Measurements from ENCODE around the gene ENTPD1. TPM values are rescaled to one million over a fixed set of nuclear protein-coding genes. Genes with fewer than 3 reads are reported as not detected.

ENTPD1 gene
- polyA plus RNA-seq, 1 donor from 2014 or later: 48.0 TPM

DNA sequence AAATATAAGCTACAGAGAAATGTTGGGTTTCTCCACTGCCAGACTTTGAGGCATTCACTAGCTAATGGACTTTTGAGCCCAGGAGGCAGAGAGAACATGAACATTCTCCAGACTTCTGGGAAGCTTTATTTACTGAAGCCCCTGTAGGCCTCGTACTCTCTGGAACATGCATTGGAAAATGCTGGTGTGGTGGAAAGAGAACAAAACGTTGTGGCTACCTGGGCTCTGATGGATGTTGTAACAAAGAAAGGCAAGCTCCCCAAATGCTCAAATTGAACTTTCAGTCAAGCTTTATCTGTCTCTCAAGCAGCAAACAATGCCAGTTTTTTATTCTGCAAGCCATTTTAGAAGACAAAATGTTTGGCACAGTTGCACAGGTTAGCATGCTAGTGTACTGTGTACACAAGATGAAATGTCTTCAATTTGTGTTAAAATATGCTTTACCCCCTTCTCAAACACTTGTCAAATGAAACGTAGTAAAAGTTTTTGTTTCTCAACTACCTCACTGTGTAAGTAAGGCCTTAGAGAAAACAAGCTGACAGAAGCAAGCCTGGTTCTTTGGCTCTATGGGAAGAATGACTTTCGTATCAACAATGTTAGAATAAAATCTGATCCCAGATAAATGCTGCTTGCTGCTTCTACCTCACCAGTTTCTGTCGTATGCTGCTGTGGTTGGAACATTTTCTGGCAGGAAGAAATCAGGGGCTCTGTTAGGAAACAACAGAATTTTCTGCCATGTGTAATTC lies 80.8 kb downstream of the ENTPD1 start:
- Mint-ChIP-seq H3K4me1 (peaks cover 57 to 81% (median 68%) of the 10 kb centered on the region in 3 donors), H3K4me3 (peak overlapping the region in 3 of 4 donors; percentile 30 to 54 (median 47)), H3K9me3 (no peaks in the 10 kb centered on the region)

GRCh38 chr10:95837356-95837776 lies 81.4 kb downstream of the ENTPD1 start:
- Mint-ChIP-seq H3K4me3 (peak overlapping the region; percentile 0 to 90 (median 68)), H3K36me3 (peaks cover 4% of the 10 kb centered on the region), H3K27ac (peak overlapping the region; percentile 84 to 100 (median 96)), H3K9me3 (no peaks in the 10 kb centered on the region), H3K27me3 (no peaks in the 10 kb centered on the region), H3K4me1 (peaks cover 55 to 79% (median 67%) of the 10 kb centered on the region in 3 donors)

More for the DNA sequence above, 80.8 kb downstream of the ENTPD1 start:
- Mint-ChIP-seq H3K36me3 (peaks cover 4% of the 10 kb centered on the region), H3K27me3 (no peaks in the 10 kb centered on the region), H3K27ac (peak overlapping the region; percentile 84 to 100 (median 96))

GRCh38 chr10:95837783-95838182 lies 81.8 kb downstream of the ENTPD1 start:
- Mint-ChIP-seq H3K27ac (peak overlapping the region; percentile 84 to 100 (median 96)), H3K4me3 (peak overlapping the region; percentile 0 to 90 (median 68)), H3K36me3 (peaks cover 4% of the 10 kb centered on the region), H3K4me1 (peaks cover 52 to 75% (median 64%) of the 10 kb centered on the region in 3 donors), H3K27me3 (no peaks in the 10 kb centered on the region), H3K9me3 (no peaks in the 10 kb centered on the region)

- no peaks in the 10 kb centered on the region for H3K27me3 Mint-ChIP-seq
- peak overlapping the region; percentile 88 to 96 (median 93) for H3K27ac Mint-ChIP-seq
- peak overlapping the region in 1 of 4 donors; percentile 50 for H3K4me3 Mint-ChIP-seq
- no peaks in the 10 kb centered on the region for H3K9me3 Mint-ChIP-seq
- peaks cover 45 to 59% (median 53%) of the 10 kb centered on the region in 3 donors for H3K4me1 Mint-ChIP-seq
- peaks cover 2% of the 10 kb centered on the region for H3K36me3 Mint-ChIP-seq
These were observed 84.2 kb downstream of the ENTPD1 start for GRCh38 chr10:95840121-95840520.

DNA sequence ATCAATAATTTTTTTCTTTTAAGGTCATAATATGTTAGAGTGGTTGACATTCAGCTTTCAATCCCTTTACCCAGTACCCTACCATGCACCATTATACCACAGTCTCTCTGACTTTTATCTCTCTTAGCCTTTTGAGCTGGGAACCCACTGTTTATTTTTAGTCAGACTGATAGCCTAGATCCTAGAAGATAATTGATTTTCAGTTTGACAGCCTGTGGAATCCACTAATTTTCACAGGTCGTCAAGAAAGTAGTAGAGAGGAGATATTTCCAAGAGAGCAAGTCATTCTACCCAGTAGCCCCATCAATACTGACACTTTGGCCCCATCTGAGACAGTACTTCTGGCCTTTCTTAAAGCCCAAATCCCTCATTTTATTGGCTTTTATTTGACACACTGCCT lies 84.7 kb downstream of the ENTPD1 start:
- peaks cover 42 to 53% (median 48%) of the 10 kb centered on the region in 3 donors for H3K4me1 Mint-ChIP-seq
- H3K4me3 Mint-ChIP-seq: peak overlapping the region in 2 of 4 donors; percentile 39 to 50
- peak overlapping the region; percentile 88 to 96 (median 93) for H3K27ac Mint-ChIP-seq
- H3K36me3 Mint-ChIP-seq: peaks cover 2% of the 10 kb centered on the region
- no peaks in the 10 kb centered on the region for H3K27me3 Mint-ChIP-seq
- no peaks in the 10 kb centered on the region for H3K9me3 Mint-ChIP-seq

- Mint-ChIP-seq H3K4me1 (peaks cover 39 to 45% (median 40%) of the 10 kb centered on the region in 3 donors), H3K9me3 (no peaks in the 10 kb centered on the region), H3K27ac (peak overlapping the region; percentile 93 to 96 (median 94)), H3K27me3 (no peaks in the 10 kb centered on the region), H3K4me3 (peak overlapping the region; percentile 66 to 93 (median 80)), H3K36me3 (peaks cover 2% of the 10 kb centered on the region)
These were observed 85.9 kb downstream of the ENTPD1 start for GRCh38 chr10:95841661-95842498.

DNA sequence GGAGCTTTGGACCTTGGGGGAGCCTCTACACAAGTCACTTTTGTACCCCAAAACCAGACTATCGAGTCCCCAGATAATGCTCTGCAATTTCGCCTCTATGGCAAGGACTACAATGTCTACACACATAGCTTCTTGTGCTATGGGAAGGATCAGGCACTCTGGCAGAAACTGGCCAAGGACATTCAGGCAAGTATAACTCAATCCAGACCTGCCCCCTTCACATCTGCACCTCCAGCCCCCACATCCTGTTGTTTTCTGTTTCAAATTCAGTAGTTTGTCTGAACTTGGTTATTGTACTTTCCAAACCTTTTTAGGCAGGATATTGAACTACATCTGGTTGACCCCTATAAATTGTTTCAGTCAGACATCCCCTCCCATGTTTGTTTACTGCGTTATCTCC lies 89.4 kb downstream of the ENTPD1 start:
- peaks cover 12 to 17% (median 12%) of the 10 kb centered on the region in 3 donors for H3K4me1 Mint-ChIP-seq
- no peak overlapping the region for H3K27ac Mint-ChIP-seq
- H3K9me3 Mint-ChIP-seq: peaks cover 0 to 2% (median 0%) of the 10 kb centered on the region in 3 donors
- no peak overlapping the region for H3K4me3 Mint-ChIP-seq
- peaks cover 14% of the 10 kb centered on the region for H3K36me3 Mint-ChIP-seq
- H3K27me3 Mint-ChIP-seq: no peaks in the 10 kb centered on the region

- Mint-ChIP-seq H3K9me3 (peaks cover 0 to 2% (median 0%) of the 10 kb centered on the region in 3 donors), H3K27me3 (no peaks in the 10 kb centered on the region), H3K36me3 (peaks cover 14% of the 10 kb centered on the region), H3K27ac (no peak overlapping the region), H3K4me3 (no peak overlapping the region), H3K4me1 (peaks cover 0 to 5% (median 0%) of the 10 kb centered on the region in 3 donors)
These were observed 91.0 kb downstream of the ENTPD1 start for GRCh38 chr10:95847007-95847406.

DNA sequence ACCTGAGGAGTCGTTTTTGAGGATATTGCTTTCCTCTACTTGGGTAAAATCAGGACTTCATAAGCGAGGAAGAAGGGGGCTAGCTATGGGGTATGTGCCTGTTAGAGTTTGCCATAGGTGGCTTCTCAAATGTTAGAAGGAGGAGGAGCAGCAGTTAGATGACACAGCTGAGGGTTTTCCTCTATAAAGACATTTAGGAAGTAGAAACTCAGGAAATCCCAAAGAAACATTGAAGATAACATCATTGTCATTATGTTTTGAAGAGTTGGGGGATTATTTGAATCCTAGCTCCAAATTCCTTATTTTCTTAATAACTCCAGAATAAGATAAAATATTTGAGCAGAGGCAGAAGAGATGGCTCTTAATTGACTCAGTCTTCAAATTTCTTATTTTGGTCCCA lies 92.9 kb downstream of the ENTPD1 start:
- Mint-ChIP-seq H3K9me3 (peaks cover 0 to 2% (median 0%) of the 10 kb centered on the region in 3 donors), H3K4me1 (peaks cover 0 to 5% (median 1%) of the 10 kb centered on the region in 3 donors), H3K4me3 (no peak overlapping the region), H3K27me3 (no peaks in the 10 kb centered on the region), H3K27ac (peak overlapping the region in 1 of 3 donors; percentile 41), H3K36me3 (peaks cover 16% of the 10 kb centered on the region)

GRCh38 chr10:95850791-95851190 lies 94.8 kb downstream of the ENTPD1 start:
- no peaks in the 10 kb centered on the region for H3K27me3 Mint-ChIP-seq
- peaks cover 0 to 2% (median 0%) of the 10 kb centered on the region in 3 donors for H3K9me3 Mint-ChIP-seq
- H3K4me1 Mint-ChIP-seq: peaks cover under 1 to 5% (median 1%) of the 10 kb centered on the region in 3 donors
- peak overlapping the region in 1 of 3 donors; percentile 32 for H3K27ac Mint-ChIP-seq
- no peak overlapping the region for H3K4me3 Mint-ChIP-seq
- peaks cover 26% of the 10 kb centered on the region for H3K36me3 Mint-ChIP-seq

DNA sequence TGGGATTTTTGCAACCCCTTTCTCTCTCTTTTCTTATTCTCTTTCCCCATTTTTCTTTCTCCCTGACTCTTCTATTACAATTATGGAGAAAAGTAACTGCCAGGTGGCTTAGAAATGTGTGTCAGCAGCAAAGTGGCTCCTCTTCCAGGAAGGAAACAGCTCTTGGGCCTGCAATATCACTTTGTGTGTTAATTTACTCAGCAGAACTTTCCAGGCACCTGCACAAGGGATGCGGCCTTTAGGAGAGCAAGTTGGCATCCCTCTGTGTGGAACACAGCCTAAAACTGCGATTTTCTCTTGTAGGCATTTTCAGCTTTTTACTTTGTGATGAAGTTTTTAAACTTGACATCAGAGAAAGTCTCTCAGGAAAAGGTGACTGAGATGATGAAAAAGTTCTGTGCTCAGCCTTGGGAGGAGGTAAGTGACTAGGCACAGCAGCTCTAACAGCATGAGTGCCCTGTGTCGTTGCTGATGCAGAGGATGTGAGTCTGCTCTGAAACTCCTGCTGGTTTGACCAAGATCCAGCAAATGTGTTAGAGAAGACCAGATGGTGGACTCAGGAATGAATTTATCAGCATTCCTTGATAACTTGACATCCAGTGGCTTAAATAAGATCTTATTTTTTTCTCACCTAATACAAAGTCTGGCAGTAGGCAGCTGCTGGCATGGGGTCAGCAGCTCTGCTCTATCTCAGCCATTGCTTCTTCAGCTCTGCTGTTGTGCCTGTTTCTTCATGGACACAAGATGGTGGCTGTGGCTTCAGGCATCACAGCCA lies 104.4 kb downstream of the ENTPD1 start:
- Mint-ChIP-seq H3K36me3 (peaks cover 6% of the 10 kb centered on the region), H3K27ac (peak overlapping the region in 2 of 3 donors; percentile 31 to 56)

DNA sequence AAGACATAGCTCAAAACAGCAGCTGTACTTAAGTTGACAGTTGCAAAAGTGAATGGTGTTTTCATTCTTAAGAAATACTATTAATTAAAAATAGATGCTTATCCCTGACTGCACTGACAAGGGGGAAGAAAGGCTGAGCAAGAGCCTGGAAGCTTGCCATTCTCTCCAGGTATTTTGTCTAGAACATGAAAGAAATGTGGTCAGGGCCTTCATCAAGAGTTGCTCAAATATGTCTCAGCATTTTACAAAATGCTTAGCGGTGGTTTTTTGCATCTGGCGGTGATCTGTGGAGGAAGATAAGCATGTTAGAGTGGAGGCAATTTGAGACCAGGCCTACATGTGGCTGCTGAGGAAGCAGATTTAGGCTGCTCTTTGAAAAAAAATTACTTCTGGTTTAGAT lies 105.4 kb downstream of the ENTPD1 start:
- Mint-ChIP-seq H3K4me1 (peaks cover 11 to 13% (median 12%) of the 10 kb centered on the region in 3 donors), H3K27ac (peak overlapping the region; percentile 12 to 56 (median 46)), H3K27me3 (no peaks in the 10 kb centered on the region), H3K36me3 (peaks cover 5% of the 10 kb centered on the region), H3K9me3 (no peaks in the 10 kb centered on the region), H3K4me3 (no peak overlapping the region)

More for the DNA sequence above, 104.4 kb downstream of the ENTPD1 start:
- Mint-ChIP-seq H3K4me1 (peaks cover 9 to 13% (median 12%) of the 10 kb centered on the region in 3 donors), H3K4me3 (no peak overlapping the region), H3K27me3 (no peaks in the 10 kb centered on the region), H3K9me3 (no peaks in the 10 kb centered on the region)

GRCh38 chr10:95864906-95865813 lies 109.2 kb downstream of the ENTPD1 start:
- Mint-ChIP-seq H3K36me3 (peaks cover 5% of the 10 kb centered on the region), H3K27ac (peak overlapping the region; percentile 7 to 94 (median 89)), H3K4me3 (no peak overlapping the region), H3K27me3 (no peaks in the 10 kb centered on the region), H3K9me3 (no peaks in the 10 kb centered on the region), H3K4me1 (peaks cover 11 to 12% (median 12%) of the 10 kb centered on the region in 3 donors)

Measured in IgD-negative memory B cell (primary cell).